ENCODE results near the gene NPAS3. TPM values are rescaled to one million over a fixed set of nuclear protein-coding genes. Genes with fewer than 3 reads are reported as not detected.

The NPAS3 gene
- total RNA-seq, 1 experiment from 2014 or later = not detected

- POLR2A ChIA-PET = no interaction called here
- Histone ChIP-seq H2AFZ (ENCODE audit: low read depth, low read length, poor library complexity, severe bottlenecking) (no peak overlapping the region), H3K4me2 (ENCODE audit: low read length) (no peak overlapping the region), H4K20me1 (ENCODE audit: insufficient read depth) (no peaks in the 10 kb centered on the region; the same call in 1 of the 2 replicates), H3K27me3 (ENCODE audit: insufficient read depth, low read length) (0 out of 2 replicates have a peak, but pooled peaks cover 4% of the 10 kb centered on the region), H3K36me3 (ENCODE audit: control insufficient read depth in 1 of 2, insufficient read depth in 2 of 2, low read length in 2 of 2) (no peaks in the 10 kb centered on the region), H3K9me2 (ENCODE audit: insufficient read depth) (no peaks in the 10 kb centered on the region), H3K4me1 (ENCODE audit: control insufficient read depth in 1 of 2, insufficient read depth in 2 of 2, low read length in 2 of 2) (no peaks in the 10 kb centered on the region), H3K9me3 (ENCODE audit: control insufficient read depth in 1 of 2, insufficient read depth in 1 of 2, low read depth in 1 of 2, low read length in 2 of 2) (no peaks in the 10 kb centered on the region), H3K79me2 (ENCODE audit: insufficient read depth, low read length) (no peaks in the 10 kb centered on the region), H3K27ac (ENCODE audit: low read depth, low read length) (no peak overlapping the region), H3K9ac (ENCODE audit: low read length) (no peak overlapping the region), H3K4me3 (replicated peaks in 1 of 2; ENCODE audit: low read depth in 1 of 2, low read length in 2 of 2) (no peak overlapping the region)
- no TSS peak for BruUV-seq (replicated peaks)
- DNase-seq (ENCODE audit: low read depth, low spot score) (no peak), ATAC-seq (no peak)
- RAD21 ChIA-PET (ENCODE audit: low non-redundant PET in 1 of 2, low total read pairs in 2 of 2, uncharacterized antibody in 2 of 2, unreplicated experiment in 2 of 2) = no interaction called here
- TF ChIP-seq CTCF (IDR thresholded peaks at IDR 0.05 in 2 of 3, conservative IDR thresholded peaks at IDR 0.05 in 1 of 3; ENCODE audit: borderline replicate concordance in 1 of 3, insufficient read depth in 1 of 3, low read depth in 2 of 3, low read length in 2 of 3) = no peak
- intact Hi-C loops (cut with micrococcal nuclease) = no loop called here
- CTCF ChIA-PET = no interaction called here
These were observed 80.7 kb downstream of the NPAS3 start for GRCh38 chr14:33019346-33019745.

GRCh38 chr14:33026850-33027430 lies 88.3 kb downstream of the NPAS3 start:
- ATAC-seq (no peak), DNase-seq (ENCODE audit: low read depth, low spot score) (no peak)
- Histone ChIP-seq H3K4me2 (ENCODE audit: low read length) (no peak overlapping the region), H3K9me3 (ENCODE audit: control insufficient read depth in 1 of 2, insufficient read depth in 1 of 2, low read depth in 1 of 2, low read length in 2 of 2) (no peaks in the 10 kb centered on the region), H4K20me1 (ENCODE audit: insufficient read depth) (no peaks in the 10 kb centered on the region), H3K4me3 (replicated peaks in 1 of 2; ENCODE audit: low read depth in 1 of 2, low read length in 2 of 2) (no peak overlapping the region), H3K9me2 (ENCODE audit: insufficient read depth) (no peaks in the 10 kb centered on the region), H3K27ac (ENCODE audit: low read depth, low read length) (no peak overlapping the region), H3K27me3 (ENCODE audit: insufficient read depth, low read length) (no peaks in the 10 kb centered on the region), H3K4me1 (ENCODE audit: control insufficient read depth in 1 of 2, insufficient read depth in 2 of 2, low read length in 2 of 2) (no peaks in the 10 kb centered on the region), H3K79me2 (ENCODE audit: insufficient read depth, low read length) (no peaks in the 10 kb centered on the region), H3K36me3 (ENCODE audit: control insufficient read depth in 1 of 2, insufficient read depth in 2 of 2, low read length in 2 of 2) (no peaks in the 10 kb centered on the region), H2AFZ (ENCODE audit: low read depth, low read length, poor library complexity, severe bottlenecking) (no peak overlapping the region), H3K9ac (ENCODE audit: low read length) (no peak overlapping the region)
- CTCF ChIA-PET = no interaction called here
- TF ChIP-seq EZH2phosphoT487 (IDR thresholded peaks at IDR 0.05; ENCODE audit: borderline replicate concordance) (no peak), SRF (IDR thresholded peaks at IDR 0.05; ENCODE audit: low read depth) (no peak), ATF3 (IDR thresholded peaks at IDR 0.05) (no peak), CBX3 (IDR thresholded peaks at IDR 0.05; ENCODE audit: low read depth) (no peak), JUND (IDR thresholded peaks at IDR 0.05) (no peak), SIN3A (IDR thresholded peaks at IDR 0.05; ENCODE audit: low read depth) (no peak)
- intact Hi-C loops (cut with micrococcal nuclease) = no loop called here
- RAD21 ChIA-PET (ENCODE audit: low non-redundant PET in 1 of 2, low total read pairs in 2 of 2, uncharacterized antibody in 2 of 2, unreplicated experiment in 2 of 2) = no interaction called here
- no TSS peak for BruUV-seq (replicated peaks)
- POLR2A ChIA-PET = no interaction called here
